PC-3 (cell line): ENCODE data around the gene TXNIP.

Experiments
- CTCF ChIP-seq: fragments of 300-600 bp; sonication (generic); conservative IDR thresholded peaks from 2 replicates; pipeline ENCODE4 v1.5.1; 2017; ENCODE audit warnings: antibody characterized with exemption, low read depth, mild to moderate bottlenecking, low read length
- EZH2phosphoT487 ChIP-seq: fragments of 300-600 bp; sonication (generic); IDR thresholded peaks from 2 replicates; pipeline ENCODE4 v1.6.1; 2018; ENCODE audit warnings: mild to moderate bottlenecking, antibody characterized with exemption, low read length, borderline replicate concordance

DNA sequence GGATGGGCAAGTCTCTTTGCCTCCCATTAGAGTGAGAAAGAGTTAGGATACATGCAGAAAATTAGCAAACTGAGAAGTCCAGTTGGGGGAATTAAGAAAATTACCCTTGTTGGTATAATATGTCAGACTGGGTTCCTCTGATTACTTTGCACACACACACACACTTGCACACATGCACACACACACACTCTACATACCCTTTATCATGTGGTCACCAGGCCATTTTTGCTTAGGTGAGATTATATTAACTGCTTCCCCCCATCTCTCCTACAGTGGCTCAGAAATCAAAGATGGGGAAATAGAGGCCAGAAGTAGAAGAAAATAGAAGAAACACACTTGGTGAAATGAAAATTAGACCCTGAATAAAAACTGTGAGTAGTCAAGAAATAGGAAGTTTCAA, 37.6 kb downstream of the TXNIP start:
- TF ChIP-seq CTCF (no peak), EZH2phosphoT487 (no peak)
